CD4-positive, alpha-beta T cell treated with Interleukin-1 beta for 1 hour (primary cell): ENCODE data around the gene ESRRB.

ENCODE experiments used
- DNase-seq, 2 donors: peaks; one replicate each; pipeline ENCODE4 v3.0.0-alpha.2; 2020 to 2022

Gene ESRRB

DNA sequence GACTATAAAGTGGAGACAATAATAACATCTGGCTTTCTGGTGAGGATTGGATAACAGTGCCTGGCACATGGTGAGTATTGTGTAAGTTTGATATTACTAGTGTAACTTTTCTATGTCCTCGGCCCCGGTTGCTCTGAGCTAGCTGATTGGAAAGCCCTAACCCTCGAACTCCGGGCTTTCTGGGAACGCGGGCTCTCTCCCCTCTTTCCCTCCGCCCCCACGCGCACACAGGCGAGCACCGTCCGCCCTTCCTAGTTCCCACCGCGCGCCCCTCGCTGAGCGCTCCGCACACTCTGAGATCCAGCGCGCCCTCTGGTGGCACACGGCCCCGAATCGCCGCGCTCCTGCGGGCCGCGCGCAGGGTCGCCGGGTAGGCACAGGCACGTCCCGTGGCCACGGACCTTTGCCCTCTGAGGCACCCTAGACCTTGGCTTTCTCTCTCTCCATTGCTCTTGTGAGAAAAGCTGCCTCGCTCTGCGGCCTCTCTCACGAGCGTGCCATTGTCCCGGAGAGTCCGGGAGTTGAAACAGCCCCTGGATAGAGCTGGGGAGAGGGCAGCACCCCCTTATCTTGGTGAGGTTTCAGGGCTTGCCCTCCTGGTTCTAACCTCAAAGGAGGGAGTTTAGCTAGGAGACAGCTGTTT is 23.2 kb upstream of the ESRRB start:
- peak; percentile 17 to 32 for DNase-seq

- no peak for DNase-seq
Measured at GRCh38 chr14:76354310-76354709, 21.6 kb upstream of the ESRRB start.

DNA sequence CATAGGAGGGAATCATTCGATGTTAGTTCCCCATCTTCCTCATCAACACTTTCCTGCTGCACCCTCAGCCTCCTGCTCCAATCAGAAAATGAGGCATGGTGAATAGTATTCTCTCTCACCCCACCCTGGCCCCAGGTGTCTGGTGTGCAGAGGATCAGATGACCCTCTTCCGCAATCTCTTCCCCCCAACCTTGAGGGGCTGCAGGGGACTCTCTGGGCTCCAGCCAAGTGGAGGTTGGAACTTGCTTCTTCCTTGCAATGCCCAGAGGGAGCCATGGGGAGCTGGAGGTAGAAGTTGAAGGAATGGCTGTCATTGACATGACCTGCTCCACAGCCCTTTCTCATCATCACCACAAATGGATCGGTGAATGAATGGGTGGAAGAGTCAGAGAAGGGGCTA is 20.2 kb upstream of the ESRRB start:
- no peak for DNase-seq

GRCh38 chr14:76371066-76371465 is 4.9 kb upstream of the ESRRB start:
- no peak for DNase-seq

DNA sequence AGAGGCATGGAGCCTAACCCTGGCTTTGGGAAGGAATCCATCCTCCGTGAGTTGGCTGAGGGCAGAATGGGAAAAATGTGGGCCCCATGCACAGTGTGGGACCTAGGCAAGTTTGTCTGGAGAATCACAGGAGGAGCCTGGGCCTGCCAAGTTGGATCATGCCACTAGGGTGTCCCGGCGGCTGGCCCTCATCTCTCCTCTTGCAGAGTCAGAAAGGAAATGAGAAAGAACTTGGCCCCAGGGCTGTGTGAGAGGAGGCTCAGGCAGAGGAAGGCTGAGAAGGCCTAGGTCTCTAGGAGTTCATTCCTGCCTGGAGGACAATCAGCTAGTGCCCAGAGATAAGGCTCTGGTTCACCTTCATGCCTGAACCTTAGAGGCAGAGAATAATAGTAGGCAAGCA is 2.5 kb upstream of the ESRRB start:
- no peak for DNase-seq

DNA sequence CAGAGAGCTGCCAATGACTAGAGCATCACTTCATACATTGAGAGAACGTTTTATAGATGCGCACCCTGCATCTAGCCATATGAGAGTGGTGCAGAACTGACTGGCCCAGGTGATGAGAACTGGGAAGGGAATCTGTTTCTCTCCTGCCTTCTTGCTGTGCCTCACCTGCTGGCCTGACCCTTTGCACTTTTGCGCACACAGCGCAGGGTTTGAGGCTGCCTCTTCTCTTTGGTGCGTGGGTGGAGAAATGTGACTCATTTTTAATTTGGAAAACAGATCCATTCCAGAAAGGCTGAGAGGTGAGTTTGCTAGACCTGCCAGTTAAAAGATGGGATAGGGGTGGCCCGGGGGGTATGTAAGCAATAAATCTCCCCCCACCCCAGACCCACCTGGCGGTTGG is 453 bp upstream of the ESRRB start:
- no peak for DNase-seq

- DNase-seq, result no peak
Measured at GRCh38 chr14:76376409-76376877, 506 bp downstream of the ESRRB start.

DNA sequence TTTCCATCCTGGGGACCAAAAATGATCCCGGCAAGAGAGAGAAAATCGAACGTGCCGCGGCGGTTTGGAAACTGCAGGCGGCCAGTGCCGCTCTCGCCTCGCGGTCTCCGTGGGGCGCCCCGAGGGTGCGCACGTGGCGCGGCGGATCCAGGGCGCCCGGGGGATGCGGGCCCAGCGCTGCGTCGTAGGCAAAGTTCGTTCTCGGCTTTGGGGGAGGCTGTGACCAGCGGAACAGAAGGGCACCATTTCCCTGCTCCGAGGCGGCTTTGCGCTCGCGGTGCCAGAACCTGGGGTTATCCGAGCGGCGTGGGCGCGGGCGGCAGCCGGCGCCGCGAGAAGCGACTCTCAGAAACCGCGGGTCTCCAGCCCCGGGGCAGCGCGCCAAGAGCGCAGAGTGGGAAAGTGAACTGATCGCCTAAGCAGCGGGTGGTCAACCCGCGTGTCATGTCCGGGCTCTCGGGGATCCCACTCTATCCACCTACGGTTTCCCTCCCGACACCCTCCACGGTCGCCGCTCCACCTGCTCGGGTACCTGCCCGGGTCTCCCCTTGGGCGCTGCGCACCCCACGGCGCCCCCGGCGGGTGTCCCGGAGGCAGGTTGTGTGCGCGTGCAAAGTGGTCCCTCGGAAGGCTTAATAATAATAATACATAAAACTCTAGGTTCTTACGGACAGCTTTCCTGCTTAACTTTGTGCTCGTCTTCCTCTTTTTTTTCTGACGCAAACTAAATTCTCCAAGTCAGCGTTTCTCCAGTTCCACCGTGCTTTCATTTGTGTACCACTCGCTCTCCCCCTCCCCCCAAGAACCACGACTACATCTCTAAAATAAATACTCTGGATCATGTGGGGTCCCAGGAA is 1.2 kb downstream of the ESRRB start:
- DNase-seq, result no peak

- DNase-seq, result no peak
Measured at GRCh38 chr14:76377735-76378074, 1.8 kb downstream of the ESRRB start.

GRCh38 chr14:76380991-76381390 is 5.1 kb downstream of the ESRRB start:
- no peak for DNase-seq

GRCh38 chr14:76381817-76382494 is 6.0 kb downstream of the ESRRB start:
- DNase-seq, result no peak

GRCh38 chr14:76382495-76382832 is 6.5 kb downstream of the ESRRB start:
- DNase-seq, result no peak

- DNase-seq, result no peak
Measured at GRCh38 chr14:76385435-76385834, 9.5 kb downstream of the ESRRB start.

DNA sequence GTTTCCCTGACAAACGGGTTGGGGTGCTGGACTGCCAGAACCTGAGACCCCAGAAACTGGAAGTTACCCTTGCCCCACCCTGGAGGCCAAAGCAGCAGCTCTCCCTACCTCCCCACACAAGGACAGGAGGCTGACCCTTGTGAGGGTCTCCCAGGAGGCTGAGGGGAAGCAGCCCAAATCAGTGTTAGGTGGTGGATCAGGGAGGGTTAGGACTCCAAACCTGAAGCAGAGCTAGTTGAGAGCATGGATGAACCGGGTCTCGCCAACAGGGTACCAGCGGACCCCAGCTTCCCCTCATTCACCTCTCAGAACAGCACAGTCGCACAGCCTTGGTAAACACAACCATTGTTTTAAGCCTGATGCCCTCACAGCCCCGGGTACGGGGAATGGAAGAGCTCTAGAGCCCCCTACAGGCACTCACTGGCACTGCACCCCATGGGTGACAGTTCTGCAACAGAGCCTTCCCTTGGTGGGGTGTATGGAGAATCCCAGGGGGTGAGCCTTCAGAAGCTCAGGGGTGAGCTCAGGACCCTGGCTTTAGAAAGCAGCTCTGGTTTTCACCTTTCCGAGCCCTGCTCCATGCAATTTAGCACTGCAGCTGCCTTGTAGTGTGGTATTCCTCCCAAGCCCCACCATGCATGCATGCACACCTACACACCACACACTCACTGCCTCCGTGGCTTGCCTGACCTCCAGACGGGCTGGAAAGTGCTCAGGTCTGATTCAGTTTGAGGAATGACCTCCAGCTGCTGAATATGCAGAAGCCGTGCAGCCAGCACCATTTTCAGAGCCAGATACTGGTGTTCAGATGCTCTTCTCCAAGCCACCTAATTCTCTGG is 11.2 kb downstream of the ESRRB start:
- peak; percentile 41 for DNase-seq

DNA sequence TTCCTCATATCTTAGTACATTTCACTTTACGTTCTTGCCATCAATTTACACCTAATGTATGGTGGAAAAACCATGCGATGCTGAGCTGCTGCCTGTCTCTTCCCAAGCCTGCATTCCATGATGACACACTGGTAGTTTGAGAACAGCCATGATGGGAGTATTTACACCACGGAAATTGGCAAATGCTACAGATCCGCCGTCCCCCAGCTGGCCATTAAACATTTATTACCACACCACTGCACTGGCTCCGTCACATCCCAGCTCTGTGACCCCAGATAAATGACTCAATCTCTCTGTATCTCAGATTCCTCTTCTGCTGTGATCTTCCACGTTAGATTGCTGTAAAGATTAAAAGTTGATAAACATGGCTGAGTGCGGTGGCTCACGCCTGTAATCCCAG is 13.9 kb downstream of the ESRRB start:
- no peak for DNase-seq

GRCh38 chr14:76390621-76391020 is 14.7 kb downstream of the ESRRB start:
- DNase-seq, result no peak

- no peak for DNase-seq
Measured at GRCh38 chr14:76391981-76392690, 16.2 kb downstream of the ESRRB start.

- DNase-seq, result no peak
Measured at GRCh38 chr14:76394569-76394968, 18.6 kb downstream of the ESRRB start.

- no peak for DNase-seq
Measured at GRCh38 chr14:76395161-76395560, 19.2 kb downstream of the ESRRB start.

- DNase-seq, result no peak
Measured at GRCh38 chr14:76396714-76397187, 20.8 kb downstream of the ESRRB start.

DNA sequence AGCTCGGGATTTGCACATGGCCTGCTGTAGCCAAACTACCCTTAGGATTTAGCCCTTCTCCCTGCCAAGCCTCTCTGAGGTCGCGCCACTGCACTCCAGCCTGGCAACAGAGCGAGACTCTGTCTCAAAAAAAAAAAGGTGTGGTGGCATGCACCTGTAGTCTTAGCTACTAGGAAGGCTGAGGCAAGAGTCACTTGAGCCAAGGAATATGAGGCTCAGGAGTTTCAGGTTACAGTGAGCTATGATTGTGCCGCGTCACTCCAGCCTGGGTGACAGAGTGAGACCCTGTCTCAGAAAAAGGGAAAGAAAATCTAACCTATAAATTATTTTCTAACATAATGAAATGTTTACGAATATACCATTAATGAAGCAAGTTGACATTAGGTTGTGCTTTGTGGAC is 29.7 kb downstream of the ESRRB start:
- no peak for DNase-seq

GRCh38 chr14:76407449-76408150 is 31.7 kb downstream of the ESRRB start:
- no peak for DNase-seq
